Activated CD4-positive, alpha-beta T cell treated with anti-CD3 and anti-CD28 coated beads, Interleukin-2, amount 10 ng/mL, durations not matched to agents 7 days and 5 days (primary cell): Measurements from ENCODE around the gene SYDE1. TPM values are rescaled to one million over a fixed set of nuclear protein-coding genes. Genes with fewer than 3 reads are reported as not detected.
A peak's percentile ranks its signal among the peaks of the same experiment; 100 is the strongest.

ENCODE experiments used
- CTCF ChIA-PET: fragments of 350-600 bp; sonication (Branson Sonifier 250); formaldehyde crosslinking; loops from one replicate; lab custom pipeline; 2021; ENCODE audit warnings: antibody characterized with exemption; lab: Charles Lee
- POLR2A ChIA-PET: fragments of 350-600 bp; sonication (Branson Sonifier 250); formaldehyde crosslinking; loops from one replicate; lab custom pipeline; 2021; ENCODE audit warnings: antibody characterized with exemption; lab: Charles Lee
- DNase-seq: peaks from one replicate; pipeline ENCODE4 v3.0.0-alpha.2; 2020
- H3K27ac Mint-ChIP-seq: one replicate; pipeline ENCODE4 v1.8.0; 2021; ENCODE audit warnings: mild to moderate bottlenecking, moderate library complexity, mixed read lengths
- H3K27me3 Mint-ChIP-seq: one replicate; pipeline ENCODE4 v1.8.0; 2021; ENCODE audit warnings: mixed read lengths
- H3K36me3 Mint-ChIP-seq: one replicate; pipeline ENCODE4 v1.8.0; 2021; ENCODE audit warnings: low read depth, mixed read lengths
- H3K4me1 Mint-ChIP-seq: one replicate; pipeline ENCODE4 v1.8.0; 2021; ENCODE audit warnings: mixed read lengths
- H3K4me3 Mint-ChIP-seq: one replicate; pipeline ENCODE4 v1.8.0; 2021; ENCODE audit warnings: mild to moderate bottlenecking, moderate library complexity, mixed read lengths
- H3K9me3 Mint-ChIP-seq: one replicate; pipeline ENCODE4 v1.8.0; 2021; ENCODE audit warnings: mixed read lengths
- total RNA-seq, 2 experiments: library from RNA; stranded (reverse); gene quantifications; one replicate each; pipeline ENCODE4 v1.2.3, GENCODE V29; 2021

SYDE1 gene
- total RNA-seq, 2 experiments from 2014 or later = 0.15 to 0.29 TPM

DNA sequence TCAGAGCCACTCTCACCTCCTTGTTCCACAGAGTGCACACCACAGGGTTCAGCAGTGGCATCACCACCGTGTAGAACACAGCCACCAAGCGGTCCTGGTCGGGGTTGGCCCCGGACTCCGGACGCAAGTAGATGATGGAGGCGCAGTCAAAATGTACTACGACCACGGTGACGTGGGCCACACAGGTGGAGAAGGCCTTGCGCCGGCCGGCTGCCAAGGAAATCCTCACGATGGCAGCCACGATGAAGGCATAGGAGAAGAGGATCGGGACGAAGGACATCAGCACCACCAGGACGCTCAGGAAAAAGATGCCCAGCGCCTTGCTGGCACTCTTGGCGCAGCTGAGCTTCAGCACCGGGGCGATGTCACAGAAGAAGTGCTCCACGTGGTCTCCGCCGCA lies 33.9 kb downstream of the SYDE1 start:
- Mint-ChIP-seq H3K27me3 (no peaks in the 10 kb centered on the region), H3K27ac (no peak overlapping the region), H3K9me3 (peaks cover 14% of the 10 kb centered on the region), H3K36me3 (peaks cover 3% of the 10 kb centered on the region), H3K4me1 (no peaks in the 10 kb centered on the region), H3K4me3 (no peak overlapping the region)
- ChIA-PET POLR2A (no interaction called here), CTCF (no interaction called here)
- no peak for DNase-seq

GRCh38 chr19:15142313-15142712 lies 35.1 kb downstream of the SYDE1 start:
- ChIA-PET POLR2A (no interaction called here), CTCF (no interaction called here)

GRCh38 chr19:15144046-15144646 lies 36.9 kb downstream of the SYDE1 start:
- DNase-seq = no peak

More at GRCh38 chr19:15142313-15142712, 35.1 kb downstream of the SYDE1 start:
- Mint-ChIP-seq H3K4me1 (peaks cover under 1% of the 10 kb centered on the region), H3K4me3 (no peak overlapping the region), H3K9me3 (peaks cover 14% of the 10 kb centered on the region), H3K36me3 (peaks cover 3% of the 10 kb centered on the region), H3K27ac (no peak overlapping the region), H3K27me3 (no peaks in the 10 kb centered on the region)
- DNase-seq = no peak

GRCh38 chr19:15147090-15147489 lies 39.9 kb downstream of the SYDE1 start:
- no peak overlapping the region for H3K27ac Mint-ChIP-seq
- H3K4me1 Mint-ChIP-seq = peaks cover 5% of the 10 kb centered on the region
- CTCF ChIA-PET = interaction anchor here (1.4 kb wide), 1 partner anchor 12 kb away, joined by 3 read pairs; no protein-coding TSS in a partner anchor
- H3K9me3 Mint-ChIP-seq = no peaks in the 10 kb centered on the region
- DNase-seq = no peak
- H3K36me3 Mint-ChIP-seq = no peaks in the 10 kb centered on the region
- no peak overlapping the region for H3K4me3 Mint-ChIP-seq
- H3K27me3 Mint-ChIP-seq = no peaks in the 10 kb centered on the region
- POLR2A ChIA-PET = no interaction called here

More at GRCh38 chr19:15144046-15144646, 36.9 kb downstream of the SYDE1 start:
- Mint-ChIP-seq H3K36me3 (peaks cover 3% of the 10 kb centered on the region), H3K9me3 (peaks cover 6% of the 10 kb centered on the region), H3K4me1 (peaks cover 5% of the 10 kb centered on the region), H3K4me3 (no peak overlapping the region), H3K27ac (no peak overlapping the region), H3K27me3 (no peaks in the 10 kb centered on the region)
- POLR2A ChIA-PET = no interaction called here
- CTCF ChIA-PET = no interaction called here

- POLR2A ChIA-PET = no interaction called here
- Mint-ChIP-seq H3K9me3 (peaks cover 5% of the 10 kb centered on the region), H3K27me3 (peaks cover 3% of the 10 kb centered on the region), H3K4me3 (no peak overlapping the region), H3K27ac (no peak overlapping the region), H3K36me3 (no peaks in the 10 kb centered on the region), H3K4me1 (peaks cover 5% of the 10 kb centered on the region)
- CTCF ChIA-PET = interaction anchor here (0.6 kb wide), 2 partner anchors 48 to 1527 kb away, joined by 3 to 4 read pairs; no protein-coding TSS in a partner anchor
- no peak for DNase-seq
Measured at GRCh38 chr19:15149737-15150136, 42.5 kb downstream of the SYDE1 start.

DNA sequence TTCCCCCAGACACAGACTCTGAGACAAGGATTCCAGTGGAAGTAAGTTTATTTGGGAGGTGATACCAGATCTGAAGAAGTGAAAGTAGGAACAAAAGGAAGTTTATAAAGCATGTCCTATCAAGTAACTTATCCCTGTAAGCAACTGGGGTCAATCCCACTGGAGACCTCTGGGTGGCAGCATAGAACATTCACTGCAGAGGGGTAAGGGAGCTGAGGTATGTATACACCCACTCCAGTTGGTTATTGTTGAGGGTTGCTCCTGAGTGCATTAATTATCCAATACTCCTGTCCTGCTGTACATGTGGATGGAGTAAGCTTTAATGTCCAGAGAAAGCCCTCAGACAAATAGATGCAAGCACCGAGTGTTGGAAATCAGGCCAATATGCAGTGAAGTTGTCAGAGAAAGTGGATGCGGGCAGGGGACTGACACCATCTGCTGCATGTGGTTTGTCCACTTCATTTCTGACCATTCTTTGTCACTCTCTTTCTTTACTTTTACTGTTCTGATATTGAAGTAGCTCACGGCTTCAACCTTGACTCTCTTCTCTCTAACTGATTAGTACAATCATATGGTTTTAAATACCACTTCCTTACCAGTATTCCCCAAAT lies 46.9 kb downstream of the SYDE1 start:
- peak; percentile 46 for DNase-seq
- ChIA-PET POLR2A (no interaction called here), CTCF (interaction anchor here (0.9 to 1.8 kb wide), 3 partner anchors 9 to 53 kb away, joined by 3 to 7 read pairs (median 6); a partner anchor contains a TSS)
- H3K9me3 Mint-ChIP-seq = peaks cover 5% of the 10 kb centered on the region
- no peak overlapping the region for H3K27ac Mint-ChIP-seq
- H3K36me3 Mint-ChIP-seq = no peaks in the 10 kb centered on the region
- H3K27me3 Mint-ChIP-seq = peaks cover 3% of the 10 kb centered on the region
- H3K4me3 Mint-ChIP-seq = no peak overlapping the region
- H3K4me1 Mint-ChIP-seq = no peaks in the 10 kb centered on the region

- Mint-ChIP-seq H3K27me3 (peaks cover 3% of the 10 kb centered on the region), H3K4me3 (no peak overlapping the region)
- POLR2A ChIA-PET = no interaction called here
Measured at GRCh38 chr19:15155296-15155695, 48.1 kb downstream of the SYDE1 start.

DNA sequence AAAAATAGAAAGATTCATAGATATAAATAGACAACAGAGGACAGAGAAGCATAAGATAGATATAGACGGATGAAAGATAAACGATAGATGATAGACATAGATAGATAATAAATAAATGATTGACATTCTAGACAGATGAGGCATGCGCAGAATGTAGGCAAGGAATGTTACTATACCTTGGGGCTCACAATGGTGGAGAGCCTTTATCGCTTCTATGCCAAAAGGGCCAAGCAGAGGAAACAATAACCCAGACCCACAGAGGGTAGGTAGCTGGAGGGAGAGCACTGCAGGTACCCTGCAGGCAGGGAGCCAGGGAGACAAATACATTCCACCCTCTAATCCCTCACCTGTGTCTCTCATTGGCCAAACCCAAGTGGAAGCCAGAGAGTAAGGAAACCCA lies 49.2 kb downstream of the SYDE1 start:
- no peak for DNase-seq
- CTCF ChIA-PET = interaction anchor here (0.6 kb wide), 1 partner anchor 51 kb away, joined by 4 read pairs; no protein-coding TSS in a partner anchor
- no peak overlapping the region for H3K4me3 Mint-ChIP-seq

More at GRCh38 chr19:15155296-15155695, 48.1 kb downstream of the SYDE1 start:
- H3K9me3 Mint-ChIP-seq = peaks cover 5% of the 10 kb centered on the region
- no peak overlapping the region for H3K27ac Mint-ChIP-seq
- no peaks in the 10 kb centered on the region for H3K36me3 Mint-ChIP-seq
- H3K4me1 Mint-ChIP-seq = no peaks in the 10 kb centered on the region
- CTCF ChIA-PET = interaction anchor here (0.6 kb wide), 1 partner anchor 50 kb away, joined by 3 read pairs; no protein-coding TSS in a partner anchor
- no peak for DNase-seq

GRCh38 chr19:15159251-15159650 lies 52.0 kb downstream of the SYDE1 start:
- no peaks in the 10 kb centered on the region for H3K4me1 Mint-ChIP-seq
- ChIA-PET CTCF (interaction anchor here (1.1 to 1.6 kb wide), 4 partner anchors 8 to 17 kb away, joined by 3 to 4 read pairs (median 4); no protein-coding TSS in a partner anchor), POLR2A (no interaction called here)
- no peaks in the 10 kb centered on the region for H3K27me3 Mint-ChIP-seq
- no peak for DNase-seq
- no peak overlapping the region for H3K4me3 Mint-ChIP-seq
- H3K27ac Mint-ChIP-seq = no peak overlapping the region
- peaks cover 3% of the 10 kb centered on the region for H3K9me3 Mint-ChIP-seq
- H3K36me3 Mint-ChIP-seq = no peaks in the 10 kb centered on the region

More for the DNA sequence above, 49.2 kb downstream of the SYDE1 start:
- no peaks in the 10 kb centered on the region for H3K4me1 Mint-ChIP-seq
- H3K27ac Mint-ChIP-seq = no peak overlapping the region
- peaks cover 5% of the 10 kb centered on the region for H3K9me3 Mint-ChIP-seq
- no peaks in the 10 kb centered on the region for H3K36me3 Mint-ChIP-seq
- POLR2A ChIA-PET = no interaction called here
- H3K27me3 Mint-ChIP-seq = peaks cover 3% of the 10 kb centered on the region

GRCh38 chr19:15161028-15161984 lies 54.1 kb downstream of the SYDE1 start:
- no peaks in the 10 kb centered on the region for H3K36me3 Mint-ChIP-seq
- ChIA-PET CTCF (interaction anchor here (0.5 kb wide), 1 partner anchor 152 kb away, joined by 3 read pairs; no protein-coding TSS in a partner anchor), POLR2A (no interaction called here)
- H3K9me3 Mint-ChIP-seq = peaks cover 10% of the 10 kb centered on the region
- DNase-seq = no peak
- no peaks in the 10 kb centered on the region for H3K27me3 Mint-ChIP-seq
- H3K4me3 Mint-ChIP-seq = no peak overlapping the region
- H3K4me1 Mint-ChIP-seq = no peaks in the 10 kb centered on the region
- H3K27ac Mint-ChIP-seq = no peak overlapping the region
